NCI-H2227 treated with DMSO at 0.1 percent for 48 hours (cell line): ENCODE measurements around the gene PHLPP1.

Experiments
- DNase-seq: peaks from one replicate; lab custom pipeline; 2025; lab: John Stamatoyannopoulos, UW

Gene PHLPP1

DNA sequence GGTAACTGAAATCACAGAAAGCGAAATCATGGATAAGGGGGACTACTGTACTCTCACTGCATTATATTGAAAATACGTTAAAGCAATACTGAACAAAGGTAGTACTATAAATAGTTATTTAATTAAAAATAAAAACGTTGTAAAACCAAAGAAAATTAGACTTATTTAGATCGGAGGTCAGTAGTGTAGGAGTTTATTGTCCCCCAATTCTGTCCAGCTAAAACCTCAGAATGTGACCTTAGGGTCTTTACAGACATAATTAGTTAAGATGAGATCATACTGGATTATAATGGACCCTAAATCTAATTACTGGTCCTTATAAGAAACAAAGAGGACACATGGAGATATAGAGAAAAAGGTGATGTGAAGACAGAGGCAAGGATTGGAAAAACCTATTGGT lies 95.3 kb downstream of the PHLPP1 start:
- no peak for DNase-seq

DNA sequence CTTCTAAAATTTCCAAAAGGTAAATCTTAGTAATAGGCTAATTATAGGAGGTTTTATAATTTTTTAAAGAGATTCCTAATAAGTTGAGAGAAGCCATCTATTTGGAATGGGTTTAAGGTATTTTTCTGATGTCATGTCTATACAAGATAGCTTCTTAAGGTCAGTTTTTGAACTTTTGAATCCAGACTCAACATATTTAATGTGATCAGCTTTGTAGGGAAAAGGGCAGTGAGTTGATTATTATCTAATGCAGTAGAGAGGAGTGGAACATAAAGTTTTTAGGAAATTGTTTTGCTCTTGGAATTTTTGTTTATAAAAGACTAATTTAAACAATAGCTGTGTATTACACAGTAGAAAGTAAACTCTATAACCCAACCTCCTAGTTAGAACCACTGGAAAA lies 96.3 kb downstream of the PHLPP1 start:
- no peak for DNase-seq

DNA sequence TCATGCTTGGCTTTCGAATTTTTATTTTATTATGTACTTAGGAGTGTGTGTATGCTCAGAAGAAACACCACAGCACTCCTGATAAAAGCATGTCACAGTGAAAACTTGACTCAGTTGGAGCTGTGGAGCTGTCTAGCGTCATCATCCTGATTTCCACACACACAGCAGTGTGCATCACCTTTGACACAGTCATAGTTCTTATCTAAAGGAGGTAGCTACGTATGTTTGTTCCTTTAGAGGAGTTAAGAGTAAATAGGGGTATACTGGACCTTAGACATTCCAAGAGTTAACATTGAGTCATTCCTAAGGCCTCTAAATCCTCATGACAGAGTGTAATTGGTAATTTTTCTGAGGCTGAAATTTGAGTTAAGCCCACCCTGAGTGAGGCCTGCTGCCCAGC lies 96.9 kb downstream of the PHLPP1 start:
- DNase-seq: no peak

DNA sequence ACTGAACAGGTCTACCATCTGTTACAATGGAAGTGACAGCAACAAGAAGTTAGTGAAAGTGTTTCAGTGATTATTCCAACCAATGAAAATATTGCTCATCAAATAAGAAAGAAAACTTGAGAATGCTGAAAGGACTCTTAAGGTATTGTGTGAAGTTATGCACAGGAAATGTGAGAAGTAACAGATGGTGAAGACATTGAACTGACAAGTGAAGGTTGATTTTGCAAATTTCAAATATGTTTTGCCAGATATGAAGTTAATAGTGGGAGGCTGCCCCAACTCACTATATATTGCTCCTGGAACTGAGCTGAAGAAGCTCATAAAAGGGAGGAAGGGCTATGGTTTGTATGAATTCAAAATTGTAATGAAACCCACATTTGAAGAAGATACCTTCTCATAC lies 97.5 kb downstream of the PHLPP1 start:
- no peak for DNase-seq

DNA sequence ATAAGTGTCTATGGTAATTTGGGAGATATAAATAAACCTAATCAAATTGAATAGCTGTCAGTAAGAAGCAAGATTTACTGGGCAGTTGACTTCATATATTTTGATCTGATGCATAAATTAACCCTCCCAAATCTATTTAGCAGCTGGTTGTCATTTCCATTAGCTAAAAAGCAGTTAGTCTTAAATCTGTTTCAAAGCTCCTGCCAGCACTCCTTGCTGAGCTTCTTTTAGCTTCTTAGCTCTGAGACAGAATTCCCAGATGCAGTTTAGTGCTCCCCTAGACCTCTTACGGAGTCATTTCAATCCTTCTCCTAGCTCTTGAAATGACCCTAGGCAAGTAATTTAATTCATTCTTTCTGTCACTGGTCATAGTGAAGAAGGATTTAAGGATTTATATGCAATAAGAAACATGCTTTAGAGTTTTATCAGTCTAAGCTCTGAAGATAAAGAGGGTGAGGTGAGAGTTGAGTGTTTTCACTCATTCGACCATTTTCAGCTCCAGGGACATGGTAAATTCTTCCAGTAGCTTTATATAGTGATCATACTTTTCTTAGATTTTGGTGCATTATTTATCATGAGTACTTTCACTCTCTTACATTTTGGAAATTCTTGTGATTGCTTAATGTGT lies 98.9 kb downstream of the PHLPP1 start:
- no peak for DNase-seq

DNA sequence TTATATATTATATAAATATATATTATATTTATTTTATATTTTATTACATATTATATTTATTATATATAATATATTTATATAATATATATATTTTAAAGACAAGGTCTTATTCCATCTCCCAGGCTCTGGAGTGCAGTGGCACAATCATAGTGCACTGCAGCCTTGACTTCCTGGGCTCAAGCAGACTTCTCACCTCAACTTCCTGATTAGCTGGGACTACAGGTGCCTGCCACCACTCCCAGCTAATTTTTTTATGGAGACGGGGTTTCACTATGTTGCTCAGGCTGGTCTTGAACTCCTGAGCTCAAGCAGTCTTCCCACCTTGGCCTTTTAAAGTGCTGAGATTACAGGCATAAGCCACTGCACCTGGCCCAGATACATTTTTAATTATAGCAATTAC lies 110.0 kb downstream of the PHLPP1 start:
- DNase-seq: no peak

DNA sequence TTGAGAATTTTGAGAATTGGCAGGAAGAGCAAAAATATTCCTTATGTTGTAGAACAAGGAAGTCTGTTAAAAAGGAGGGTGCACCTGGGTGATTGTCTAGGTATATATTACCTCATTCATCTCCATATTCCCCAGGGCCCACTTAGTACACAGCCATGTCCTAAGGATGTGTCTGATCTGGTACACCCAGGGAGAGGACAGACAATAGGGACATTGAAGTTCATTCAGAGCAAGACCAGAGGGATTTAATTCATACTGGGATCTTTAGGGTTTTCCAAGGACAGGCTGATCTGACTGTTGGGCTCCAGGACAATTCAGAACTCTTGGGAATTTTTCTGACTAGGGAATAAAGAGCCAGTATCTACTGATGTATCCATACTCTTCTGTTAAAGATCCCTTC lies 112.1 kb downstream of the PHLPP1 start:
- no peak for DNase-seq

DNA sequence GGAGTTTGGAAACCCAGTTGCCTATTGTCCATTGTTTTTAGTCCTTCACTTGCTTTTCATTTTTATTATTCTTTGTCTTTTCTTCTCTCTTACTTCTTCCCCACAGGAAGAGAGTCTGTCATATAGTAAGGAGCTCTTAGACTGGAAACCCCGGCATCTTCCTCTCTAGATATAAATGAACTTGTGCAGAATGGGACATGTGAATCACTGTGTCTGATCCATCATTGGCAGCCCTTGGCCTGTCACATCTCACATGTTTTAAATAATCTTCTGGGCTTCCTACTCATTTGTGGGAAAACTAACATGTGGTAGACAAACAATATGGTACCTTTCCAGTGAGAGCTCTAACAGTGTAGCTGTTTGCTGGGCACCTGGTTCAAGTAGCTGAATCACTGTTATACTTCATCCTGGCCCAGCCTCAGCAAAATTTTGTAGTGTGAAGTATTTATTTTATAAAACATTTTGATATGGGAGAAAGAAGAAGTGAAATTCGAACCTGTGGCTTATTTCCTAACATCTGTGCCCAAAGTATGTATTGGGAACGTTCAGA lies 112.8 kb downstream of the PHLPP1 start:
- DNase-seq: no peak

DNA sequence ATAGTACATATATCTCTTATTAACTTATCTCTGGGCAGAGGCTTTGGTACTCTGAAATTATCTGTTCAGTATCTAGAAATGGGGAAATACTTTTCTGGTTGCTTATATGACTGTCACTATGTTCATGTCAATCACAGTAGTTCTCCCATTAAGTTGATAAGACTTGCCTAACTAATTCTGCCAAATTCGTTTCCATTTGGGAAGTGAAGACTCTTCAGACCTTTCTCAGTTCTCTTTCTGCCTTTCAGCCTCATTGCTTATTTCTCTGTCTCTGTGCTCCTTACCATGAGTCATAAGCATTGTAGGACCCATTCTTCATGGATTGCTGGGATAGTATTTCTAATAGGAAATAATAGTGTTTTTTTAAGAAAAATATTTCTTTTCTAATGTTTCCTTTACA lies 113.5 kb downstream of the PHLPP1 start:
- DNase-seq: no peak

DNA sequence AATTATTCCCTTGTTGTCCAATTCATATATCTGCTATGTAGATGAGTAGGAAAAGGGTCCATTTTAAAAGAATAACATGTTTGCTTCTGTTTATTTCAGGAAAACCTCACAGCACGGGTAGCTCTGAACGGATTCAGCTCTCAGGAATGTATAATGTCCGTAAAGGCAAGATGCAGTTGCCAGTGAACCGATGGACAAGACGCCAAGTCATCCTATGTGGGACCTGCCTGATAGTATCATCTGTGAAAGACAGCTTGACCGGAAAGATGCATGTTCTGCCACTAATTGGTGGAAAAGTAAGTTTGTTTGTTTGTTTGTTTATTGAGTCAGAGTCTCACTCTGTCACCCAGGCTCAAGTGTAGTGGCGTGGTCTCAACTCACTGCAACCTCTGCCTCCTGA lies 114.6 kb downstream of the PHLPP1 start:
- DNase-seq: no peak

DNA sequence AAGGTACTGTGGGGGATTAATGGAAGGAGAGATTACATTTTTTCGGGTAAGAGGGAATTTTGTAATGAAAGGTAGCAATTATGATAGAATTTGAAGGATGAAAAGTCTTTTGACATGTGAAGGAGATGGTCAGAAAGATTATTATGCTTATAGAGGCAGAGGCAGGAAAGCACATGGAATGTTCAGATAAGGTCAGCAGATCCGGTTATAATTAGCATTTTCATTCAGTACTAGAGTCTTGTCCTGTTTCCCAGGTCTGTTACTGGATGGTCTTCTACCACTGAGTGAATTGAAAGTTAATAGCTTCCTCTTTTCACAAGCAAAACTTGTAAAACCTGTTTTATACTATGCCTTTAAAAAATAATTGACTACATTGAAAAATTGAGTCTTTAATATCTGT lies 116.9 kb downstream of the PHLPP1 start:
- peak; percentile 20 for DNase-seq

DNA sequence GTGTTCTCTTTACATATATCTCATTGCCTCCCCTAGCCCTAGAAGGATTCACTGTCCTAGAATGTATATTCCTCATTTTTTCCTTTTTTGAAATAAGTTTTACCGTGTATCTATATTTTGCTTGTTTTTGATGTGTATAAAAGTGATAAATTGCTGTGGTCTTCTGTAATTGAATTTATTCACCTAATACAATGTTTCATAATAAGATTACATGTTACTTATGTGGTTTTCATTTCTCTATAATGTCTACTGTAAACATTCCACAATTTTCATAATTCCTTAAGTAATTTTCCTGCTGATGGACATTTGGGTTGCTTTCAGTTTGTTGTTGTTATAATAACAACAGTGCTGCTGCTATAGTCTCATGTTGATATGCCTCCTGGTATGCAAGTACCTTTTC lies 118.2 kb downstream of the PHLPP1 start:
- no peak for DNase-seq

DNA sequence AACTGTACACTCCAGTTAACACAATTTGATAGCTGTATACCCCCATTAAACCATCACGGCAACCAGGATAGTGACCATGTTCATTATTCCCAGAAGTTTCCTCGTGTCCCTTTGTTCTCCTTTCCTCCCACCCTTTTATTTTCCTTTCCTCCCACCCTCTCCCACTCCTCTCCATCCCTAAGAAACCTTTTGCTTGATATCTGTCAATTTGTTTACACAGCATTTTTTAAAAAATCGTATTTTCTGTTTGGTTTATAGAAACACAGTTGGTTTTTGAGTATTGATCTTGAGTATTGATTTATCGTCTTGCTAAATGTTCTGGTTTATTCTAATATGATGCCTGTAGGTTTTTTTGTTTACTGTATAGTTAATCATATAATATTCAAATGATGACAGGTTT lies 119.4 kb downstream of the PHLPP1 start:
- DNase-seq: no peak

DNA sequence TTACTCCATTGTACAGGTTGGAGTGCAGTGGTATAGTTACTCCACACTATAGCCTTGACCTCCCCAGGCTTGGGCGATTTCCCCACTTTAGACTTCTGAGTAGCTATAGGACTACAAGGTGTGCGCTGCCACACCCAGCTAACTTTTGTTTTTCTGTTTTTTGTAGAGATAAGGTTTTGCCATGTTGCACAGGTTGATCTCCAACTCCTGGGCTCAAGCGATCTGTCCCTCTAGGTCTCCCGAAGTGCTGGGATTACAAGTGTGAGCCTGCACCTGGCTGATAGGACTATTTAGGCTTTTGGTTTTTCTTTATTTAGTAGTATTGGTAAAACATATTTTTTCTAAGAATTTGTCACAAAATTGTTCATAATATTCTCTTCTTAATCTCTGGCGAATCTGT lies 121.7 kb downstream of the PHLPP1 start:
- no peak for DNase-seq

DNA sequence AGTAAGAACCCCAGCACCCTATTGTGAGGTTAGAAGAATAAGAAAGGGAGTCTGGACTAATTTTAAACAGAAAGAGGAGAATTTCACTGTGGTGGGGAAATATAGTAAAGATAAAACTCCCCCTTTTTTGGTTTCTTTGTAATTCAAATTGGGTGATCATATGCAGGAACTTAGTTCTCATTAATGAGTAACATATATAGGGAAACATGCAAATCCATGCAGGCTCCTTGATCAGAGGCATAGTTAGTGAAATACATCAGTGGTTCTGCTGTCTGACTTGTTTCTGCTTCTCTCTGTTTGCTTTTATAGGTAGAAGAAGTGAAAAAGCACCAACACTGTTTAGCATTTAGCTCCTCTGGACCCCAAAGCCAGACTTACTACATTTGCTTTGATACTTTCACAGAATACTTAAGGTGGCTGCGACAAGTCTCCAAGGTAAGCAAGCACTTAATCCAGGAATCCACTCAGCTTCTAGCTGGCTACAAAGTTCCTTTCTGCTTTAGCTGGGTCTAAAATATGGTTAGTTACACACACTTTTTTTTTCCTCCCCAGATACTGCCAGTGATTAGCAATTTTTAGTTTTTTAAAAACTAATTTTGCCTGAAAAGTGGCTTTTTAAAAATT lies 123.2 kb downstream of the PHLPP1 start:
- no peak for DNase-seq

DNA sequence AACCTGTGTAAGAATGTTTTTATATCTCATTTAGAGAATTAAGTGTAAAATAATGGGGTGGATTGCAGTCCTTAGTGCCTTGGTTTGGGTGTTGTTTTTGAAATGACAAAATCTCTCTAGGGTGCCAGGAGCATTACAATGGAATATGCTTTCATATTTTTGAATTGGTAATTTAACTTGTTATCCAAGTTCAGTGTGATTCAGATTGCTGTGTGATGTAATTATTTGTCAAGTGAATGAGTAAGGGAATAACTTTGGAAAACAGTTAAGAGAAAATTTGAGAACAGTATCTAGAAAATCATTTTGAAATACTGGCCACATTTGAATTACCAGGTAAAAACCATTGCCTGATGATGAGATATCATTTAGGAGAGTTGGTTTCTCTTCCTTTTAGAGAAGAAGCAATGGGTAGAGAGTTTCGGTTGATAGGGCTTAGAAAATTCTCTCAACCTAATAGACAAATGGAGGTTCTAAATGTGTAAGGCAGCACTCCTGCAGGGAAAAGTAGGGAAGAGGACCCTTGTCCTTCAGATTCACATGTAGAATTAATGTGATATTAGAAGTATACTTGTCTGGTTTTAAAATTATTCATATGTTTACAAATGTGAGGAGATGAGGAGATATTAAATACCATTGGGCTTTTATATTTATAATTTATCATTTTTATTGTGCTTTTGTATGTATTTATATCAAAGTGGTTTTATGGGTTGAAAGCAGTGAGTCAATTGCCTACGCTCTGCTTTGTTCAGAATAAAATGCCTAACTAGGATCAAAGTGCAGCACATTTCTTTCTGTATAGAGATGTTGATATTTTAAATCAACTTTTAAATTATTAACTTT lies 124.8 kb downstream of the PHLPP1 start:
- DNase-seq: no peak

DNA sequence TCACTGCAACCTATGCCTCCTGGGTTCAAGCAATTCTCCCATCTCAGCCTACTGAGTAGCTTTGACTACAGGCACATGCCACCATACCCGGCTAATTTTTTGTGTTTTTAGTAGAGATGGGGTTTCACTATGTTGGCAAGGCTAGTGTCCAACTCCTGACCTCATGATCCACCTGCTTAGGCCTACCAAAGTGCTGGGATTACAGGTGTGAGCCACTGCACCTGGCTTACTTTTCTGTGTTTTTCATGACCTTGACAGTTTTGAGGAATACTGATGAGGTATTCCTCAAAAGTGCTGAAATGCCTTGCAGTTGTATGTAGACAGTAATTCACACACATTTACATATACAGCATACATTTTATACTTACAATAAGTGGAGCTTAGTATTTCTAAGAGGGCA lies 126.1 kb downstream of the PHLPP1 start:
- no peak for DNase-seq

DNA sequence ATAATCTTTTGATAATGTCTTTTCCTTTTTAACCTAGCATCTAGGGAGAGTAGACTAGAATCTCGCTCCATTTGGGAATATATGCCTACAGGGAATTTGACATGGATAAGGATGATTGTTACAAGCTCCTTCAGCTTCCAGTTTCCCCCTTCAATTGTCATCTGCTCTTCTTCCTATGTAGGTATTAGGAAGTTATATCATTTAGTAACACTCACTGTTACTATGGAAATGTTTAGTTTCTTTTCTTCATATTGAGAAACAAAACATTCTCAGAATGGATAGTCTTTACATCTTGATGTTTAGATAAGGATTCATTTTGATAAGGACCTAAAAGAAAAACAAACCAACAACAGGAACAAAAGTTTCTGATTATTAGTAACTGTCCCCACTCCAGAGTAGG lies 127.6 kb downstream of the PHLPP1 start:
- DNase-seq: no peak

DNA sequence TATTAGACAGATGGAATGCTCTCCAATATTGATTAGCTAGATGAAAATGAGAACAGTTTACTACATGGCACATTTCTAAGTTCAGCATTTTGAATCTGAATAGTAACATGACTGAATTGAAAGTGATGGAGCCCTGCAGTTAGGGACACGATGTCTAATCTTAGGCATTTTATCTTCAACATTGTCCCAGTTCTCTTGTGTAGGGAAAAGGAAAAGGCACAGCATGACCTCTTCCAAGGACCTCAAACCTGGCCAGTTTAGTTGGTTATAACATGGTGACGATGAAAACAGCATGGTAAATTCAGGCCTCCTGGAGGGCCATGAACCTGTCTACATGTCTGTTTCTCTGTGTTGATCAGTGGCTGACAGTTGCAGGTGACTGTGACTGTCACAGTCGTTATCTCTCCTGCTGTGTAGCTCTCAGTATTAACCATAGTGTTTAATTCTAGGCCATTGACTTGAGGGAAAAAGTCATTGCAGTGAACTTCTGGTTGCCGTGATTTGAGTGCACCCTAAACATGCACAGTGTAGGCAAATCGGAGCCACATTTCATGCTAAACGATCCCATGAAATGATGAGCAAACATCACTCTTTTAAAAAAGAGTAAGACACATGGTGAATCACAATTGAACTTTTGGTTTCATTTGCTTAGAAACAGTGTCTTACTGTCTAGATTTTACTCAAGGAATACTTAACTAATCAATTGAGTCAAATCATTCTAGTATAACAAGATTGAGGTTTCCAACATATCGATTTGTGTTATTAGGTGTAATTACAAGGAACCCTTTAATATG lies 129.7 kb downstream of the PHLPP1 start:
- DNase-seq: no peak

DNA sequence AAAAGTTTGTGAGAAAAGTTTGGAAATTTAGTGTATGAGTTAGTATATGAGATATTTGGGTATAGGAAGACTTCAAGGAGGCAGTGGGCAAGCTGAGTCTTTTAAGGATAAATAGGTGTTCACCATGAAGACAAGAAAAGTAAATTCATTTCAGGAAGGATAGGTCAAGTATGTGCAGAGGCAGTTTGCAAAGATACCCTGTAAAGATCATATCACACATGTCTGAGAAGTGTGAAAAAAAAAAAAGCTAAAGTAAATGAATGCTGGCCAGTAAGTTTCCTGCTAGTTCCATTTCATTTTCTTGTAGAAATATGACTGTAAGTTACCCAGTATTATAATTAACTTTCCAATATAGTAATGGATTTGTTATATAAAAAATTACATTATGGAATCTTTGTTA lies 131.0 kb downstream of the PHLPP1 start:
- no peak for DNase-seq

DNA sequence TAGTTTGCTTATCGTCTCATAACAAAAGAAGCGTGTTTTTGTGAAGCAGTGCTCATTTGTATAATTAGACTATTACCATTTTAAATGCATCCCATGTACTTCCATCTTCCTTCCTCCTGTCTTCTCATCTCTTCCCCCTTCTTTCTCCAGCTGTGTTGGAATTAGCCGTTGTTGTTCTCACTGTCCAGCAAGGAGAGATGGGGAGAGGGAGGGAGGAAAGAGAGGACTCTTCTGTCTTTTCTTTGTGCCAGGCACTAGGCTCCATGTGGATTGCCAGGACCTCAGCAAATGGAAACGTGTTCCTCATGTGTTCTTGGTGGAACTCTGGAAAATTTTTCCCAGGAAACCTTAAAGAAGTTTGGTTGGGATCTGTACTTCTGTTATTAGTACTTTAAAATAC lies 131.7 kb downstream of the PHLPP1 start:
- no peak for DNase-seq

DNA sequence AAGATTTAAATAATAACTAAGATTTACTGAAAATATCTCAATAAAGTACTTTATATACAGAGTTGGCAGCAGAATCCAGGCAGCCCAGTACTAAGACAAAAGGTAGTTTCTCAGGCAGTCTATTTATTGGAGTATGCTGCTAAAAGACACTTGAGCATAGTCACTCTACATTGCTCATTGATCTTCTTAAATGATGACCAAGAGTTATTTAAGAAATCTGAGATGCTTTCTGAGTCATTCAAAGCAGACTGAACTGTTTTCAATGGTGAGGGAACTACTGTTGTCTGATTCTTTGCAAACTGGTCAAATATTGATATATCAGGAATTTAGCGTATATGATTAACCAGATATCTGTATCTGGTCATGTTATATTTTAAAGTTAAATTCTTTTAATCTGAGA lies 133.6 kb downstream of the PHLPP1 start:
- DNase-seq: no peak
